IPS-20b (cell line): ENCODE data around the gene SMAD7.

ENCODE experiments used
- H3K27ac ChIP-seq: one replicate; pipeline ENCODE4 v1.5.1; 2013; ENCODE audit warnings: low read length
- H3K27me3 ChIP-seq: 2 replicates; pipeline ENCODE4 v1.6.1; 2013; ENCODE audit warnings: mild to moderate bottlenecking, low read length, inconsistent platforms; ENCODE audit not compliant: insufficient read depth
- H3K36me3 ChIP-seq: 2 replicates; pipeline ENCODE4 v1.6.1; 2013; ENCODE audit warnings: low read depth, mild to moderate bottlenecking, inconsistent platforms, low read length, moderate library complexity; ENCODE audit not compliant: insufficient read depth
- H3K4me1 ChIP-seq: 2 replicates; pipeline ENCODE4 v1.6.1; 2013; ENCODE audit warnings: mild to moderate bottlenecking, control low read depth, inconsistent platforms, low read length, moderate library complexity; ENCODE audit not compliant: insufficient read depth
- H3K4me3 ChIP-seq: 2 replicates; pipeline ENCODE4 v1.5.1; 2013; ENCODE audit warnings: mild to moderate bottlenecking, low read length, inconsistent platforms
- H3K9ac ChIP-seq: 2 replicates; pipeline ENCODE4 v1.6.1; 2013; ENCODE audit warnings: low read depth, mild to moderate bottlenecking, inconsistent platforms, low read length, moderate library complexity
- H3K9me3 ChIP-seq: 2 replicates; pipeline ENCODE4 v1.6.1; 2013; ENCODE audit warnings: mild to moderate bottlenecking, low read depth, low read length, inconsistent platforms; ENCODE audit not compliant: insufficient read depth

Gene SMAD7

DNA sequence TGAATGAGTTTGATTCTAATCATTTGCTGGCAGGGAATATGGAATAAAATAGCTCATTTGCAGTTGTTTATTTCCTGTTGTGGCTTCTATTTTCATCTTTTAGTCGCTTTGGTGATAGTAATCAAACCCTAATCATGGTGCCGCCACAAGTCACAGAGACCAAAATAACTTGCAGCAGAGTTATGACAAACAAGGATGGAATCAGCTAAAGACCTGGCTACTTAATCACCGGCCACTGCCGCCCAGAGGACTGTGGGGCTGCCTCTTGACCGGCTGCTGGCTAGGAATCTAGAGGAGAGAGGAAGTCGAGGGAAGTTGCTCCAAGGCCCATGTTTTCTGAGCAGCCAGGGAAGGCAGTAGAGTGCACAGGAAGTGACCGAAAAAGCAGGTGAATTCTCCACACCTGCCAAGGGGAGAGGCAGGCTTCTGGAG is 5.1 kb upstream of the SMAD7 start:
- no peak overlapping the region for H3K4me3 ChIP-seq
- H3K27ac ChIP-seq = no peak overlapping the region
- peaks cover 47% of the 10 kb centered on the region; the same call in 1 of the 2 replicates for H3K27me3 ChIP-seq
- peak overlapping the region; percentile 25; the same call in 1 of the 2 replicates for H3K9ac ChIP-seq
- no peaks in the 10 kb centered on the region for H3K36me3 ChIP-seq
- H3K4me1 ChIP-seq = peaks cover 40% of the 10 kb centered on the region
- H3K9me3 ChIP-seq = no peaks in the 10 kb centered on the region

DNA sequence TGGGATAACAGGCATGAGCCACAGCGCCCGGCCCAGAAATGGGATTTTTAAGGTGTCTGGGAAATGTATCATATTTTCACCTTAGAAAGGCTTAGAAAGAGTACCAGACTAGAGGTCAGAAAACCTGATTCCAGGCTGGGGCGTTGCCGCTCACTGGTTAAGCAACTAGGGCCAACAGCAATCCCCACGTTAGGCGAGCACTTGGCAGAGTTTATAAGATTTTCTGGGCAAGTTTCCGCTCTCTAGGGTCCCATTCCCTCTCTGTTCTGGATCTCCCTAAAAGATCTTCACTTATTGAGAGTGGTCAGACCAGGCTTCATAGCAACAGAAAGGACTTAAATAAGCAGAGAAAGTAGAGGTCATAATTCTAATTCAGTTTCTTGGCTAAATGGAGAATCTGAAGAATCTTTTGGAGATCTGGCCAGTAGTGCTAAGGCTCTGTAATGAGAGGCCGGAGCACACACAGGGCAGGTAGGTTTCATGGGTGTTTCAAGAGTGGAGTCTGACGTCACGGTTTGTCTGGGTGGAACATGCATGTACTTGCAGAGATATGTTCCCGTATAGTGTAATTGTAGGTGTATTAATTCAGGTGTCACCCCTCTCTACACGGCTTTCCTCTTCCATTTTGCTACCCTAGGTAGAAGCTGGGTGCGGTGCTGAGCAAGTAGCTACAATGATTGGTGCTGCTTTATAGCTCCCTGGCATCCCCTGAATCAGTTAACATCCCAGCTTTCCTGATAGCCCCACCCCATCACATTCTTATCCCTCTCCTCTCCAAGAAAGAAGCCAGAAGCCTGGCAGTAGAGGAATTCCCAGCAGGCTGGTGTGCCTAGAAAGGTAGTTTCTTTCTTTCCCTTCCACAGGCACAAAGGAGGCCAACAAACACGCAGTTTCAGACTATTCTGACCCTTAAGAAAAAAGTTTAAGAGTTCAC is 4.4 kb upstream of the SMAD7 start:
- no peak overlapping the region for H3K27ac ChIP-seq
- H3K9ac ChIP-seq = peak overlapping the region; percentile 25; the same call in 1 of the 2 replicates
- peaks cover 34% of the 10 kb centered on the region for H3K4me1 ChIP-seq
- no peaks in the 10 kb centered on the region for H3K9me3 ChIP-seq
- H3K4me3 ChIP-seq = no peak overlapping the region
- H3K36me3 ChIP-seq = no peaks in the 10 kb centered on the region
- H3K27me3 ChIP-seq = peaks cover 52% of the 10 kb centered on the region; the same call in 1 of the 2 replicates

DNA sequence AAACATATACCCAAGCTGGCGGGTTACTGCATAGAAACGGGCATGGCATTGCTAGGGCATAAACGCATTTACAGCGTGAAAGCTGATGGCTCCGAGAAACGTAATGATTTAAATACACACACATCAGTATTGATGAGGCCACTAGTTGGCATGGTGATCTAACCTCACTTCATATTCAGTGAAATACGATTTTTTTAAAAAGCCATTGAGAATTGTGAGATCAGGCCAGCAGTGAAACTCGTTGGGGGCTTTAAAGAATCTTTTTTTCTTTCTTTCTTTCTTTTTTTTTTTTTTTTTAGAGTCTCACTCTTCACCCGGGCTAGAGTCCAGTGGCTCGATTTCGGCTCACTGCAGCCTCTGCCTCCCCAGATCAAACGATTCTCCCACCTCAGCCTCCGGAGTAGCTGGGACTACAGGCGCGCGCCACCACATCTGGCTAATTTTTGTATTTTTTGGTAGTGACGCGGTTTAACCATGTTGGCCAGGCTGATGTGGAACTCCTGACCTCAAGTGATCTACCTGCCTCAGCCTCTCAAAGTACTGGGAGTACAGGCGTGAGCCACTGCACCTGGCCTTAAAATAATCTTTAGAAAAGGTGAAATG is 2.4 kb upstream of the SMAD7 start:
- no peaks in the 10 kb centered on the region for H3K36me3 ChIP-seq
- peaks cover 65% of the 10 kb centered on the region; the same call in 1 of the 2 replicates for H3K27me3 ChIP-seq
- H3K27ac ChIP-seq = peak overlapping the region; percentile 64
- no peaks in the 10 kb centered on the region for H3K9me3 ChIP-seq
- peak overlapping the region; percentile 75 for H3K4me3 ChIP-seq
- peak overlapping the region; percentile 91; the same call in 1 of the 2 replicates for H3K9ac ChIP-seq
- H3K4me1 ChIP-seq = peaks cover 24% of the 10 kb centered on the region

DNA sequence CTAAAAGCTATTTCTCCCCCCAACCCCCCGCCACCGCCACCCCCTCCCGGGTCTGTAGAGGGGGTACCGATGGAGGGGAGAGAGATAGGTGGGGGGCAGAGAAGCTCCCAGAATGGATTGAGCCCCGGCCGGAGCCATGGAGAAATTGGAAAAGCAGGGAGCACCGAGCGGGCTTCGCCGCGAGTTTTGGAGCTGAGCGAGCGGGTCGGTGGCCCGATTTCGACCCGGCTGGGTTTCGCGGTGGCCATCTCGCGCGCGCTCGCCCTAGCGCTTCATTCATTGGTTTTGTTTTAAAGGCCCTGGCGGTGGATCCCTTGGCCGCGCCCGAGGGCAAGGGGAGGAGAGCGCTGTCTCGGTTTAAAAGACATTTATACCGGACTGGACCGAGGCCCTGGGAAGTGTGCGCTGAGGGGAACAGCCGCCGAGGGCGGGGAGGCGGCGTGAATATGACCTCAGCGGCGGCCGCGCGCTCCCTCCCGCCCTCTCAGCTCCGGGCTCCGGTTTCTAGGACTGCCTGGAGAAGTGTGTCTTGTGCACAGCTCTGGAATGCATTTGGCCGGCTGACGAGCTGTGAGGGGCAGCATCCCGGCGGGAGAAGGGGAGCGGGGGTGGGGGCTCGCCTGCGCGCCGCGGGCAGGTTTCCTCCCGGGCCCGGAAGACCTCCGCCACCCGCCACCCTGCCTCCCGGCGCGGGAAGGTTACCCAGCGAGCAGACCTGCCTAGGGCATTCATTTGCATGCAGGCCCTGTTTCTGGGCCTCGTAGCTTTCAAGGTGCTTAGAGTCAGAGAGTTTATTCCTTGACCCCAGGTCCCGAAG is 1.7 kb upstream of the SMAD7 start:
- Histone ChIP-seq H3K9ac (peak overlapping the region; percentile 91; the same call in 1 of the 2 replicates), H3K36me3 (peaks cover 3% of the 10 kb centered on the region; the same call in 1 of the 2 replicates), H3K27me3 (peaks cover 66% of the 10 kb centered on the region; the same call in 1 of the 2 replicates), H3K9me3 (no peaks in the 10 kb centered on the region), H3K27ac (peak overlapping the region; percentile 64), H3K4me1 (peaks cover 27% of the 10 kb centered on the region), H3K4me3 (peak overlapping the region; percentile 75)

DNA sequence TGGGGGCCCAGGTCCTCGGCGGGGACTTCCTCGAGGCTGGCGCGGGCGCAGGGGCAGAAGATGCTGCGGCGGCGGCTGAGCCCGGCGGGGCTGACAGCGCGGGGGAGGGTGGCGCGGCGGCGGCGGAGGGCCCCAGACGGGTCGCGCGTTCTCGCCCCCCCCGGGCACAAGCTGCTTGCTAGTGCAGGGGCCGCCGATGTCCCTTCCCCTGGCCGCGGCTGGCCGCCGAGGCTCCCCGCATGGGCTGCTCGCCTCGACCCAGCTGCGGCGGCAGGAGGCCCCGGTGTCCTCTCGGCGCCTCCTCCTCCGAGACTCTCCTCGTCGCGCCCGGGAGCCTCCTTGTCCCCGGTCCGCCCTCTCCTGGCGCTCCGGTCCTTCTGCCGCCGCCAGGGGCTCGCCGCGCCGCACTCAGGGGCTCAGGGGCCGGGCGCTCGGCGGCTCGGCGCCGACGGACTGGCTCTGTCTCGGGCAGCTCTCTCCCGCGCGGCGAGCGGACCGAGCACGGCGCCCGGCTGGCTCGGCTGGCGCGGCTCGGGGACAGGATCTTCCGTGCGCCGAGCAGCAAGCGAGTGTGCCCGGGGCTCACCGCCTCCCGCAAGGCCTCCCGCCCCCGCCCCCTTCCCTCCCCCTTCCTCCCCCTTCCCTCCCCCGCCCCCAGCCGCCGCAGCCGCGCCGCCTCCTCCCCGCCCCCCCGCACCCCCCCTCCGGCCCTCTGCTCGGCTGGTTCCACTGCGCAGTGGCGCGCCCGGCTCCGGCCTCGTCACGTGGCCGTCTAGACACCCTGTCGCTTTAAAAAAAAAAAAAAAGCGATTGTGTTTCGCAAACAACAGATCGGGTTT is 902 bp upstream of the SMAD7 start:
- Histone ChIP-seq H3K4me1 (peaks cover 31% of the 10 kb centered on the region), H3K4me3 (peak overlapping the region; percentile 87), H3K9ac (peak overlapping the region; percentile 91; the same call in 1 of the 2 replicates), H3K36me3 (peaks cover 11% of the 10 kb centered on the region), H3K27me3 (peaks cover 68% of the 10 kb centered on the region; the same call in 1 of the 2 replicates), H3K9me3 (no peaks in the 10 kb centered on the region), H3K27ac (peak overlapping the region; percentile 64)

DNA sequence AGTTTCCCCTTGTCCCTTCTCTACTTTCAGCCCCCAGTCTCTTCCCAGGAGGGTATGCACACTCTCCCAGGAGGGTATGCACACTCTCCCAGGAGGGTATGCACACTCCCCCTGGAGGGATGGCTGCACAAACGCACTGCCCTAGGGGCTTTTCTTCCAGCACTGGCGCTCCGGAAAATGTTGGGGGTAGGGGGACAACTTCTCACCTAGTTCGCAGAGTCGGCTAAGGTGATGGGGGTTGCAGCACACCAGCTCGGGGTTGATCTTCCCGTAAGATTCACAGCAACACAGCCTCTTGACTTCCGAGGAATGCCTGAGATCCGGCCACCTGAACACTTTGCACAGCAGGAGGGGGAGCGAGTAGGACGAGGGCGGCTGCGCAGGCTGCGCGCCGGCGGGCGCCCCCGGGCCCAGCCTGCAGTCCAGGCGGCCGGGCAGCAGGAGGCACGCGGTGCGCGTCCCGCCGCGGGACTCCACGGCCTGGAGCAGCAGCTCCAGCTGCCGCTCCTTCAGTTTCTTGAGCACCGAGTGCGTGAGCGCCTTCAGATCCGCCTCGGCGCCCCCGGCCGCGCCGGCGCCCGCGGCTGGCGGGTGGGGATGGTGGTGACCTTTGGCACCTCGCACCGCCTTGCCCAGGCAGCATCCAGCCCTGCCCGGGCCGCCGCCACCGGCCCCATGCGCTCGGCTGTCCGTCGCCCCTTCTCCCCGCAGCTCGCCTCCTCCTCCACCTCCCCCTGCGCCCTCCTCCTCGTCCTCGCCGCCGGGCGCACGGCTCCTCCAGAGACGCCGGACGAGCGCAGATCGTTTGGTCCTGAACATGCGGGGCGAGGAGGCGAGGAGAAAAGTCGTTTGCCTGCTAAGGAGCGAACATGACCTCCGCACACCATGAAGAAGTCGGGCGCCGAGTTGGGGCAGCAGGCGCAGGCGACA is 894 bp downstream of the SMAD7 start:
- no peak overlapping the region for H3K27ac ChIP-seq
- H3K9me3 ChIP-seq = no peaks in the 10 kb centered on the region
- H3K36me3 ChIP-seq = peaks cover 27% of the 10 kb centered on the region
- H3K4me1 ChIP-seq = peaks cover 23% of the 10 kb centered on the region
- peak overlapping the region; percentile 71; the same call in 1 of the 2 replicates for H3K9ac ChIP-seq
- peak overlapping the region; percentile 86 for H3K4me3 ChIP-seq
- peaks cover 55% of the 10 kb centered on the region; the same call in 1 of the 2 replicates for H3K27me3 ChIP-seq

DNA sequence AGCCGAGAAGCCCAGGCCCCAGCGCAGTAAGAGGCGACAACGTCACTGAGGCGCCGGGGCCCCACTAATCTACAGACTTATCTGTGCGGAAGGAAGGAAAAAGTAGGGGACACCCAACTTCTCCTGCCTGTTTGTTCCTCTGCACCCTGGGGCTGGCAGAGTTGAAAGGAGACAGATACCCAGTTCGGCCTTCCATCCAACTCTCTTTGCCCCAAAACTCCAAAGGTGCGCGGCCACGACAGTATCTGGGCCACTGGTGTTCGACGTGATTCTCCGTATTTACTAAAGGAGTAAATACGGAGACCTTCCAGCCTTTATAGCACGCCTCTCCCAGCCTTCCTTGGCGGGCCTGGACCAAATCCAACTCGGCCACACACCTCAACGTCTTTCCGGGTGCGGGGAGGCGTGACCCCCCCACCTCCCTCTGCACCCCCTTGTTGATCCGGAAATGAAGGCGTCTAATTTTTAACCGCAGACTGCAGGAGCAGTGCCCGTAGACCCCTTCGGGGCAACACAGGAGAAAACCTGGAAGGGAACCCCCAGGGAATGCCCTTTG is 1.6 kb downstream of the SMAD7 start:
- Histone ChIP-seq H3K9ac (peak overlapping the region; percentile 71; the same call in 1 of the 2 replicates), H3K36me3 (peaks cover 34% of the 10 kb centered on the region), H3K27ac (no peak overlapping the region), H3K4me1 (peaks cover 23% of the 10 kb centered on the region), H3K4me3 (peak overlapping the region; percentile 86), H3K27me3 (peaks cover 48% of the 10 kb centered on the region; the same call in 1 of the 2 replicates), H3K9me3 (no peaks in the 10 kb centered on the region)

DNA sequence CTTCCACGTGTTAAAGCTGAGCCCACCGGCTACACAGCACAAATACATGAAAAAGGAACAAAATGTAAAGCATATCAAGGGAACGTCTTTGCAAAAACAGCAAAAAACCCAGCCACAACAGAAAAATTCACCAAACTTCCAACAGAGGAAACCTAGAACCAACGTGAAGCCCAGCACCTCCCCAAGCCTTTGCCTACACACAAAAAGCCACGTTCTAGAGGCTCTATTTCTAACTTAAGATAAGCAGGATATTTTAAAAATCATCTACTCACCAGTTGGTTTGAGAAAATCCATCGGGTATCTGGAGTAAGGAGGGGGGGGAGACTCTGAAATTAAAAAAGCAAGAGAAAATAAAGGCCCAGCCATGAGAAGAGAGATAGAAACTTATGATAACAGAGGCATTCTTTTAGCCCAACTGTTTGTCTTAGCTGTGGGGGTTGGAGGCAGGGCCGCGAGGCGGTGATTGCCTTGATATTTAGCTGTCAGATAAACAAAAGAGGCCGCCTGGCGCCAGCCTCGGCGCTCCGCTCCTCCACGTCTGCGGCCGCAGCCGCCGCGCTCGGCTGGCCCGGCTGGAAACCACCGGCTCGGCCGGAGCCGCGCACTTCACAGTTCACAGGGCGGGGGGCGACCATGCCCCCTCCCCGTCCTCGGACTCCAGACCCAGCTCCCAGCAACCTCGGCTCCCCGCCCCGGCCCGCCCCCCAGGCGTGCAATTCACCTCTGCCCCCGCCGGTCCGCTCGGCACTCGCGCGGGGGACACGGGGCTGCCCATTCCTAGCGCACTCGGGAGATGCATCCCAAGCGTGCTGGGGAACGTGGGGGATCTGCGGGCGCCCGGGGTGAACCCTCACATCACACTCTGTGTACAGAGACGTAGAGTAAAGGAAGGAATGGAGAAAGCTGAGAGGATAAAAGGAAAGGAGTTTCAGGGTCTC is 2.4 kb downstream of the SMAD7 start:
- Histone ChIP-seq H3K4me1 (peaks cover 26% of the 10 kb centered on the region), H3K9me3 (no peaks in the 10 kb centered on the region), H3K36me3 (peaks cover 38% of the 10 kb centered on the region), H3K9ac (peak overlapping the region; percentile 71; the same call in 1 of the 2 replicates), H3K27me3 (peaks cover 43% of the 10 kb centered on the region; the same call in 1 of the 2 replicates), H3K27ac (no peak overlapping the region), H3K4me3 (peak overlapping the region; percentile 86)

DNA sequence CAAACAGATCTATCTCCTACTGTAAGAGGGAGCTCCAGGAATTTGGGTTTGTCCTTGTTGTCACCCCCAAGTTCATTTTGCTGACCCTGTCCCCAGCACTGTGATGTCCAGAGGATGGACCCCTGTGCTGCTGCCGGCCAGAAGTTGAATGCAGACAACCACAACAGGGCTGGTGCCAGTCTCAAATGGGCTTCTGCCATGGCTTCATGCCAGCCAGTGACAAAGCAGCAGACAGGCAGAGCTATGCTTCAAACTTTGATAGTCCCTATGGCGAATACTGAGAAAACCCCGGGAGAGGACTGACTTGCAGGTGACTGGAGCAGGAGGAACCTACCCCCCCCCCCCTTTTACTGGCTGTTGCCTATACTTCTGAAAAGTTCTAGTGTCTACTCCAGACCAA is 3.2 kb downstream of the SMAD7 start:
- Histone ChIP-seq H3K4me1 (peaks cover 33% of the 10 kb centered on the region), H3K27me3 (peaks cover 43% of the 10 kb centered on the region; the same call in 1 of the 2 replicates), H3K36me3 (peaks cover 46% of the 10 kb centered on the region), H3K27ac (no peak overlapping the region), H3K4me3 (peak overlapping the region; percentile 86), H3K9me3 (no peaks in the 10 kb centered on the region), H3K9ac (no peak overlapping the region)
